ENCODE data around the gene NCAM1. TPM values are rescaled to one million over a fixed set of nuclear protein-coding genes. Genes with fewer than 3 reads are reported as not detected.

NCAM1 gene
- total RNA-seq, 1 experiment from 2014 or later = 5.9 TPM

DNA sequence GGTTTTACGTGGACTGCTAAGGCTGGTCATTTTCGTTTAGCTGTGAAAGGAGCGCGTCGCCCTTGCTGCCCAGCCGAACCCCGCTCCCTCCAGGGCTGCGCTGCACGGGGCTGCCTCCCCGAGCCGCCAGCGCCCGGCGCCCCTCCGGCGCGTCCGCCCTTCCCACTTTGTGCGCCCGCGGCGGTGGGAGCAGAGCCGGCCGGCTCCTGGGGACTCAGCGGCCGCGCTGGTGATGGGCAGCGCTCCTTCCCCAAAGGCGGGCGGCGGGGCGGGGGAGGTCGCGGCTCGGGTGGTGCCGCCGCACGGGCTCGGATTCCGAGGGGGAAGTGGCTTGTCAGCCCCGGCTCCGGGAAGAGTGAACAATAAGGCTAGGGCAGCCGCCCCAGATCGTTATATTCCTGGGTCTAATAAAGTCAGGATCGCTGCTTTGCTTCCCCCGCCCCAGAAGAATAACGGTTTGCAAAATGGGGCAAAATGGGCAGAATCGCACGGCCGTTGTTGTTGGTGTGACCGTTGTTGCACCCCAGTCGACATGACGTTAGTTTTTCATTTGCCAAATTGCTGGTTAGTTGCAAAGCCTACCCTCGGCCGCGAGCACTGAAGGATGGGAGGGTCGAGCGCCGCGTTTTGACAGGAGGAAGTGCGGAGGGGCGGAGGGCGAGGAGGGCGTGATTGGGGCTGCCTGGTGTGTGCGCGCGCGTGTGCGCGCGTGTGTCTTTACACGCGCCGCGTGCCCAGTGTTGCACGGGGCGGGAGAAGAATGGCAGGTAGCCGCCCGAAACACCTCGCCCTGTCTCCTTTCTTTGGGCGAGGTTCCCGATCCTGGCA is 745 bp downstream of the NCAM1 start:
- TF ChIP-seq NFE2L1 (CRISPR knock-in tag; IDR thresholded peaks at IDR 0.05) (no peak), ZNF671 (CRISPR knock-in tag; IDR thresholded peaks at IDR 0.05) (no peak), ZBTB43 (CRISPR knock-in tag; IDR thresholded peaks at IDR 0.05) (peak; percentile 78; the same call in 1 of the 2 replicates), TP53 (CRISPR knock-in tag; IDR thresholded peaks at IDR 0.05) (0 out of 2 replicates have a peak, but pooled peaks have one; percentile 6), KAT7 (CRISPR knock-in tag; IDR thresholded peaks at IDR 0.05; ENCODE audit: borderline replicate concordance) (0 out of 2 replicates have a peak, but pooled peaks have one; percentile 73)
- TF ChIP-seq, protein P1, sequence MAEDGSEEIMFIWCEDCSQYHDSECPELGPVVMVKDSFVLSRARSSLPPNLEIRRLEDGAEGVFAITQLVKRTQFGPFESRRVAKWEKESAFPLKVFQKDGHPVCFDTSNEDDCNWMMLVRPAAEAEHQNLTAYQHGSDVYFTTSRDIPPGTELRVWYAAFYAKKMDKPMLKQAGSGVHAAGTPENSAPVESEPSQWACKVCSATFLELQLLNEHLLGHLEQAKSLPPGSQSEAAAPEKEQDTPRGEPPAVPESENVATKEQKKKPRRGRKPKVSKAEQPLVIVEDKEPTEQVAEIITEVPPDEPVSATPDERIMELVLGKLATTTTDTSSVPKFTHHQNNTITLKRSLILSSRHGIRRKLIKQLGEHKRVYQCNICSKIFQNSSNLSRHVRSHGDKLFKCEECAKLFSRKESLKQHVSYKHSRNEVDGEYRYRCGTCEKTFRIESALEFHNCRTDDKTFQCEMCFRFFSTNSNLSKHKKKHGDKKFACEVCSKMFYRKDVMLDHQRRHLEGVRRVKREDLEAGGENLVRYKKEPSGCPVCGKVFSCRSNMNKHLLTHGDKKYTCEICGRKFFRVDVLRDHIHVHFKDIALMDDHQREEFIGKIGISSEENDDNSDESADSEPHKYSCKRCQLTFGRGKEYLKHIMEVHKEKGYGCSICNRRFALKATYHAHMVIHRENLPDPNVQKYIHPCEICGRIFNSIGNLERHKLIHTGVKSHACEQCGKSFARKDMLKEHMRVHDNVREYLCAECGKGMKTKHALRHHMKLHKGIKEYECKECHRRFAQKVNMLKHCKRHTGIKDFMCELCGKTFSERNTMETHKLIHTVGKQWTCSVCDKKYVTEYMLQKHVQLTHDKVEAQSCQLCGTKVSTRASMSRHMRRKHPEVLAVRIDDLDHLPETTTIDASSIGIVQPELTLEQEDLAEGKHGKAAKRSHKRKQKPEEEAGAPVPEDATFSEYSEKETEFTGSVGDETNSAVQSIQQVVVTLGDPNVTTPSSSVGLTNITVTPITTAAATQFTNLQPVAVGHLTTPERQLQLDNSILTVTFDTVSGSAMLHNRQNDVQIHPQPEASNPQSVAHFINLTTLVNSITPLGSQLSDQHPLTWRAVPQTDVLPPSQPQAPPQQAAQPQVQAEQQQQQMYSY (CRISPR knock-in tag; IDR thresholded peaks at IDR 0.05) = peak; percentile 45; the same call in 1 of the 2 replicates
- Mint-ChIP-seq H3K4me1 (peaks cover 13% of the 10 kb centered on the region), H3K9me3 (no peaks in the 10 kb centered on the region), H3K27me3 (ENCODE audit: low read depth) (peaks cover 62% of the 10 kb centered on the region), H3K36me3 (no peaks in the 10 kb centered on the region), H3K4me3 (peak overlapping the region; percentile 92), H3K27ac (no peak overlapping the region)
- CTCF ChIA-PET = interaction anchor here (0.6 to 1.6 kb wide), 12 partner anchors 66 to 374 kb away, joined by 3 to 9 read pairs (median 4); no protein-coding TSS in a partner anchor
- DNase-seq (ENCODE audit: low spot score) (peak; percentile 31), ATAC-seq (peak; percentile 31)
- POLR2A ChIA-PET = no interaction called here

DNA sequence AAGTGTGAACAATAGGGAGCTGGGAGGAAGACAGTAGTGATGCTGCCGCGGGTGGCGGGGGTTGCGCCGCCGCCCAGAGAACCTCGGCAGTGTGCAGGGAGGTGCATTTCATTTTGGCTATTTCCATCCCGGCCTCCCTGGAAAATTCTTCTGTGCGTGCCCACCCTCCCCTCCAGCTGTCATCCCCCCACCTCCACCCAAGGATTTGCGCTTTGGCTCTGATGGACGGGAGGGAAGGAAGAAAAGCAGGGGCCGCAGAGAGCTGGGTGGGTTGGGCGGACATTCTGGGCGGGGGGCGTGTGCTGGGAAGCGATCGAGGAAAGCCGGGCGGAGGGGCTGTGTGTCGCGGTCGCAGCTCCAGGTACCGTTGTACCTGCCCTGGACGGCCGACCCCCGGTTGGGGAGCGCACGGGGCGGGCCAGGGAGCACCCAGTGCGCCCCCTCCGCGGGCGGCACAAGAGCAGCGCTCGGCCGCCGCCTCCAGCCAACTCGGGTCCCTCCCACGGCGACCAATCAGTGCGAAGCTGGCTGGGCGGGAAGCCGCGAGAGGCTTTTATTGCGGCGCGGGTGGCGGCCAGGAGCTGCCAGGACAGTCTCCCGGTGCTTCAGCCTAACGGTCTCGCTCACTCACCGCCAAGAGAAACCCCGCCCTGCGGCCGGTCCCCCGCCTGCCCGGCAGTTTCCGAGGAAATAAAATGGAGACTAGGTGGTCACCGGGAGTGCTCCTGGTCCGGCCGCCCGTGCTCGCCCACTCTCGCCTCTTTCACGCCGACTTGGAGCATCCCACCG is 1.6 kb downstream of the NCAM1 start:
- Mint-ChIP-seq H3K27ac (no peak overlapping the region), H3K4me3 (peak overlapping the region; percentile 92), H3K36me3 (no peaks in the 10 kb centered on the region), H3K27me3 (ENCODE audit: low read depth) (peaks cover 59% of the 10 kb centered on the region), H3K4me1 (peaks cover 13% of the 10 kb centered on the region), H3K9me3 (no peaks in the 10 kb centered on the region)
- ATAC-seq (peak; percentile 33), DNase-seq (ENCODE audit: low spot score) (peak; percentile 52)
- CTCF ChIA-PET = interaction anchor here (0.6 to 1.2 kb wide), 6 partner anchors 151 to 375 kb away, joined by 3 to 8 read pairs (median 4); no protein-coding TSS in a partner anchor
- POLR2A ChIA-PET = no interaction called here
- TF ChIP-seq ZNF317 (CRISPR knock-in tag; IDR thresholded peaks at IDR 0.05; ENCODE audit: borderline replicate concordance, low read depth) (no peak), TCF7 (CRISPR knock-in tag; IDR thresholded peaks at IDR 0.05; ENCODE audit: low read depth) (no peak), CTCF (IDR thresholded peaks at IDR 0.05) (no peak), NR1H2 (CRISPR knock-in tag; IDR thresholded peaks at IDR 0.05) (no peak), SMAD3 (CRISPR knock-in tag; IDR thresholded peaks at IDR 0.05; ENCODE audit: borderline replicate concordance) (no peak)
- TF ChIP-seq, protein P2, sequence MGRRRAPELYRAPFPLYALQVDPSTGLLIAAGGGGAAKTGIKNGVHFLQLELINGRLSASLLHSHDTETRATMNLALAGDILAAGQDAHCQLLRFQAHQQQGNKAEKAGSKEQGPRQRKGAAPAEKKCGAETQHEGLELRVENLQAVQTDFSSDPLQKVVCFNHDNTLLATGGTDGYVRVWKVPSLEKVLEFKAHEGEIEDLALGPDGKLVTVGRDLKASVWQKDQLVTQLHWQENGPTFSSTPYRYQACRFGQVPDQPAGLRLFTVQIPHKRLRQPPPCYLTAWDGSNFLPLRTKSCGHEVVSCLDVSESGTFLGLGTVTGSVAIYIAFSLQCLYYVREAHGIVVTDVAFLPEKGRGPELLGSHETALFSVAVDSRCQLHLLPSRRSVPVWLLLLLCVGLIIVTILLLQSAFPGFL (CRISPR knock-in tag; IDR thresholded peaks at IDR 0.05; ENCODE audit: borderline replicate concordance) = no peak
- TF ChIP-seq, protein P3, sequence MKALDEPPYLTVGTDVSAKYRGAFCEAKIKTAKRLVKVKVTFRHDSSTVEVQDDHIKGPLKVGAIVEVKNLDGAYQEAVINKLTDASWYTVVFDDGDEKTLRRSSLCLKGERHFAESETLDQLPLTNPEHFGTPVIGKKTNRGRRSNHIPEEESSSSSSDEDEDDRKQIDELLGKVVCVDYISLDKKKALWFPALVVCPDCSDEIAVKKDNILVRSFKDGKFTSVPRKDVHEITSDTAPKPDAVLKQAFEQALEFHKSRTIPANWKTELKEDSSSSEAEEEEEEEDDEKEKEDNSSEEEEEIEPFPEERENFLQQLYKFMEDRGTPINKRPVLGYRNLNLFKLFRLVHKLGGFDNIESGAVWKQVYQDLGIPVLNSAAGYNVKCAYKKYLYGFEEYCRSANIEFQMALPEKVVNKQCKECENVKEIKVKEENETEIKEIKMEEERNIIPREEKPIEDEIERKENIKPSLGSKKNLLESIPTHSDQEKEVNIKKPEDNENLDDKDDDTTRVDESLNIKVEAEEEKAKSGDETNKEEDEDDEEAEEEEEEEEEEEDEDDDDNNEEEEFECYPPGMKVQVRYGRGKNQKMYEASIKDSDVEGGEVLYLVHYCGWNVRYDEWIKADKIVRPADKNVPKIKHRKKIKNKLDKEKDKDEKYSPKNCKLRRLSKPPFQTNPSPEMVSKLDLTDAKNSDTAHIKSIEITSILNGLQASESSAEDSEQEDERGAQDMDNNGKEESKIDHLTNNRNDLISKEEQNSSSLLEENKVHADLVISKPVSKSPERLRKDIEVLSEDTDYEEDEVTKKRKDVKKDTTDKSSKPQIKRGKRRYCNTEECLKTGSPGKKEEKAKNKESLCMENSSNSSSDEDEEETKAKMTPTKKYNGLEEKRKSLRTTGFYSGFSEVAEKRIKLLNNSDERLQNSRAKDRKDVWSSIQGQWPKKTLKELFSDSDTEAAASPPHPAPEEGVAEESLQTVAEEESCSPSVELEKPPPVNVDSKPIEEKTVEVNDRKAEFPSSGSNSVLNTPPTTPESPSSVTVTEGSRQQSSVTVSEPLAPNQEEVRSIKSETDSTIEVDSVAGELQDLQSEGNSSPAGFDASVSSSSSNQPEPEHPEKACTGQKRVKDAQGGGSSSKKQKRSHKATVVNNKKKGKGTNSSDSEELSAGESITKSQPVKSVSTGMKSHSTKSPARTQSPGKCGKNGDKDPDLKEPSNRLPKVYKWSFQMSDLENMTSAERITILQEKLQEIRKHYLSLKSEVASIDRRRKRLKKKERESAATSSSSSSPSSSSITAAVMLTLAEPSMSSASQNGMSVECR (CRISPR knock-in tag; IDR thresholded peaks at IDR 0.05; ENCODE audit: borderline replicate concordance) = no peak
- TF ChIP-seq, protein P4, sequence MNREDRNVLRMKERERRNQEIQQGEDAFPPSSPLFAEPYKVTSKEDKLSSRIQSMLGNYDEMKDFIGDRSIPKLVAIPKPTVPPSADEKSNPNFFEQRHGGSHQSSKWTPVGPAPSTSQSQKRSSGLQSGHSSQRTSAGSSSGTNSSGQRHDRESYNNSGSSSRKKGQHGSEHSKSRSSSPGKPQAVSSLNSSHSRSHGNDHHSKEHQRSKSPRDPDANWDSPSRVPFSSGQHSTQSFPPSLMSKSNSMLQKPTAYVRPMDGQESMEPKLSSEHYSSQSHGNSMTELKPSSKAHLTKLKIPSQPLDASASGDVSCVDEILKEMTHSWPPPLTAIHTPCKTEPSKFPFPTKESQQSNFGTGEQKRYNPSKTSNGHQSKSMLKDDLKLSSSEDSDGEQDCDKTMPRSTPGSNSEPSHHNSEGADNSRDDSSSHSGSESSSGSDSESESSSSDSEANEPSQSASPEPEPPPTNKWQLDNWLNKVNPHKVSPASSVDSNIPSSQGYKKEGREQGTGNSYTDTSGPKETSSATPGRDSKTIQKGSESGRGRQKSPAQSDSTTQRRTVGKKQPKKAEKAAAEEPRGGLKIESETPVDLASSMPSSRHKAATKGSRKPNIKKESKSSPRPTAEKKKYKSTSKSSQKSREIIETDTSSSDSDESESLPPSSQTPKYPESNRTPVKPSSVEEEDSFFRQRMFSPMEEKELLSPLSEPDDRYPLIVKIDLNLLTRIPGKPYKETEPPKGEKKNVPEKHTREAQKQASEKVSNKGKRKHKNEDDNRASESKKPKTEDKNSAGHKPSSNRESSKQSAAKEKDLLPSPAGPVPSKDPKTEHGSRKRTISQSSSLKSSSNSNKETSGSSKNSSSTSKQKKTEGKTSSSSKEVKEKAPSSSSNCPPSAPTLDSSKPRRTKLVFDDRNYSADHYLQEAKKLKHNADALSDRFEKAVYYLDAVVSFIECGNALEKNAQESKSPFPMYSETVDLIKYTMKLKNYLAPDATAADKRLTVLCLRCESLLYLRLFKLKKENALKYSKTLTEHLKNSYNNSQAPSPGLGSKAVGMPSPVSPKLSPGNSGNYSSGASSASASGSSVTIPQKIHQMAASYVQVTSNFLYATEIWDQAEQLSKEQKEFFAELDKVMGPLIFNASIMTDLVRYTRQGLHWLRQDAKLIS (CRISPR knock-in tag; IDR thresholded peaks at IDR 0.05; ENCODE audit: borderline replicate concordance) = no peak
